Endothelial cell of umbilical vein (primary cell): ENCODE measurements around the gene CACNA2D1. TPM values are rescaled to one million over a fixed set of nuclear protein-coding genes. Genes with fewer than 3 reads are reported as not detected.

ENCODE experiments used
- BruUV-seq: library from RNA; stranded (reverse); fragments of 400-500 nt; replicated peaks from 2 replicates; lab custom pipeline; 2021; lab: Mats Ljungman, UMichigan
- CTCF ChIA-PET: fragments of 300-600, 350-600 bp; sonication (Branson Sonifier 250); formaldehyde crosslinking; loops from one replicate; lab custom pipeline; 2021; ENCODE audit warnings: antibody characterized with exemption, inconsistent platforms; lab: Charles Lee
- POLR2A ChIA-PET: fragments of 300-600, 350-600 bp; sonication (Branson Sonifier 250); formaldehyde crosslinking; loops from one replicate; lab custom pipeline; 2021; ENCODE audit warnings: antibody characterized with exemption, inconsistent platforms; lab: Charles Lee
- DNase-seq: peaks from one replicate; pipeline ENCODE4 v3.0.0-alpha.2; 2011; ENCODE audit warnings: low read depth, low spot score
- FAIRE-seq: peaks from 2 replicates; lab custom pipeline; 2011; peaks lifted over from hg19 to GRCh38; lab: Jason Lieb, UNC
- H2AFZ ChIP-seq: 2 replicates; pipeline ENCODE4 v1.6.0; 2012; ENCODE audit warnings: low read depth, low read length, control low read depth, inconsistent platforms
- H3K27ac ChIP-seq: 2 replicates; pipeline ENCODE4 v1.5.1; 2011; ENCODE audit warnings: low read depth, mild to moderate bottlenecking, control low read depth, low read length, moderate library complexity; ENCODE audit not compliant: insufficient read depth
- H3K27me3 ChIP-seq, 2 experiments: 2 replicates each; pipeline versions ENCODE4 v1.6.0 to v1.6.1; 2011; ENCODE audit warnings: low read length in 2 of 2, mixed read lengths in 1 of 2; ENCODE audit not compliant: control insufficient read depth in 2 of 2, insufficient read depth in 2 of 2
- H3K36me3 ChIP-seq, 2 experiments: 2 replicates in 1 of 2; 3 replicates in 1 of 2; pipeline ENCODE4 v1.5.1; 2011; ENCODE audit warnings: low read length in 2 of 2, mild to moderate bottlenecking in 1 of 2, moderate library complexity in 1 of 2; ENCODE audit not compliant: control insufficient read depth in 2 of 2, insufficient read depth in 2 of 2; ENCODE audit errors: extremely low read depth in 1 of 2
- H3K4me1 ChIP-seq: 3 replicates; pipeline ENCODE4 v1.5.1; 2011; ENCODE audit warnings: mild to moderate bottlenecking, low read length; ENCODE audit not compliant: control insufficient read depth, insufficient read depth; ENCODE audit errors: extremely low read depth
- H3K4me2 ChIP-seq: 2 replicates; pipeline ENCODE4 v1.6.1; 2011; ENCODE audit warnings: low read length, control low read depth, mixed read lengths; ENCODE audit not compliant: insufficient read depth
- H3K4me3 ChIP-seq, 3 experiments: fragments of 200-600 bp in 1 of 3; sonication (generic), shearing (Covaris generic) in 1 of 3; replicated peaks in 1 of 3; 2 replicates each; pipeline ENCODE4 v1.5.1; 2011 to 2016; ENCODE audit warnings: control low read depth in 3 of 3, low read length in 3 of 3, mild to moderate bottlenecking in 2 of 3, inconsistent platforms in 1 of 3, low read depth in 1 of 3, moderate library complexity in 1 of 3; ENCODE audit not compliant: insufficient read depth in 1 of 3
- H3K79me2 ChIP-seq: 2 replicates; pipeline ENCODE4 v1.6.0; 2012; ENCODE audit warnings: low read length, inconsistent platforms; ENCODE audit not compliant: control insufficient read depth, insufficient read depth
- H3K9ac ChIP-seq: replicated peaks from 2 replicates; pipeline ENCODE3; 2011; ENCODE audit warnings: low read length, control low read depth; ENCODE audit not compliant: insufficient read depth; ENCODE audit errors: extremely low read depth
- H3K9me1 ChIP-seq: replicated peaks from 3 replicates; pipeline ENCODE4 v1.6.0; 2011; ENCODE audit warnings: mild to moderate bottlenecking, low read length; ENCODE audit not compliant: control insufficient read depth, insufficient read depth; ENCODE audit errors: extremely low read depth
- H3K9me3 ChIP-seq: replicated peaks from 2 replicates; pipeline ENCODE4 v1.5.1; 2012; ENCODE audit warnings: low read length, inconsistent platforms; ENCODE audit not compliant: control insufficient read depth, insufficient read depth
- H4K20me1 ChIP-seq: replicated peaks from 2 replicates; pipeline ENCODE3; 2011; ENCODE audit warnings: mild to moderate bottlenecking, low read length; ENCODE audit not compliant: control insufficient read depth, insufficient read depth; ENCODE audit errors: extremely low read depth
- EZH2 ChIP-seq: IDR thresholded peaks from 2 replicates; pipeline ENCODE4 v1.6.1; 2012; ENCODE audit warnings: borderline replicate concordance, low read depth, mild to moderate bottlenecking, moderate library complexity, low read length, inconsistent platforms; ENCODE audit not compliant: severe bottlenecking
- FOS ChIP-seq: IDR thresholded peaks from 2 replicates; pipeline ENCODE4 v1.6.1; 2011; ENCODE audit warnings: mild to moderate bottlenecking, low read length, moderate library complexity, borderline replicate concordance; ENCODE audit not compliant: insufficient read depth
- GATA2 ChIP-seq: IDR thresholded peaks from 2 replicates; pipeline ENCODE4 v1.7.0; 2011; ENCODE audit warnings: low read depth, mild to moderate bottlenecking, moderate library complexity, mixed read lengths, low read length; ENCODE audit not compliant: insufficient read length, insufficient read depth
- JUN ChIP-seq: IDR thresholded peaks from 2 replicates; pipeline ENCODE4 v1.6.1; 2011; ENCODE audit warnings: borderline replicate concordance, low read depth; ENCODE audit not compliant: insufficient read length, insufficient read depth
- MYC ChIP-seq: IDR thresholded peaks from one replicate; pipeline ENCODE4 v1.6.1; 2011; ENCODE audit warnings: mild to moderate bottlenecking, low read depth, low read length
- POLR2A ChIP-seq: IDR thresholded peaks from 2 replicates; pipeline ENCODE4 v1.6.1; 2012; ENCODE audit warnings: low read depth, mild to moderate bottlenecking, control low read depth, low read length
- POLR2AphosphoS5 ChIP-seq: IDR thresholded peaks from 2 replicates; pipeline ENCODE4 v1.6.1; 2012; ENCODE audit warnings: low read depth, mild to moderate bottlenecking, control low read depth, low read length, moderate library complexity; ENCODE audit not compliant: insufficient read depth
- dilution Hi-C: fragments of 300-500 bp; cut with MboI; formaldehyde crosslinking; loops from one replicate; pipeline ENCODE4 v1.15.0; 2019; ENCODE audit warnings: low sequenced_read_pairs; ENCODE audit not compliant: extremely low pct_ligation_motif_present
- intact Hi-C: fragments of 100-400 bp; cut with micrococcal nuclease; formaldehyde crosslinking; loops from one replicate; pipeline ENCODE4 v1.10.0; 2022
- polyA plus RNA-seq, 4 experiments: library from polyadenylated mRNA; depleted of rRNA in 3 of 4; stranded (reverse) in 3 of 4; unstranded in 1 of 4; fragments of >200 nt; gene quantifications; 2 replicates each; pipeline versions ENCODE4 v1.2.1 to v1.2.3, GENCODE V29; 2011 to 2012; ENCODE audit warnings: missing spikeins in 1 of 4
- total RNA-seq: library from RNA; stranded (reverse); gene quantifications from 2 replicates; pipeline ENCODE4 v1.2.3, GENCODE V29; 2021
- TF ChIP-seq, protein P1 (sequence below), 2 donors: IDR thresholded peaks; 1 replicate in 1 of 2; 2 replicates in 1 of 2; pipeline ENCODE4 v1.5.1; 2011; ENCODE audit warnings: low read length in 2 of 2, mild to moderate bottlenecking in 2 of 2, moderate library complexity in 2 of 2, control low read depth in 1 of 2, inconsistent platforms in 1 of 2, low read depth in 1 of 2; ENCODE audit not compliant: insufficient read depth in 1 of 2; ENCODE audit errors: extremely low read depth in 1 of 2
- TF ChIP-seq, protein P2 (sequence below): IDR thresholded peaks from 2 replicates; pipeline ENCODE4 v1.6.1; 2011; ENCODE audit not compliant: insufficient read depth, insufficient read length

Gene CACNA2D1
- total and polyA plus RNA-seq, 2 donors (not counting 3 experiments of a cell fraction or from before 2014, with no cell fraction given): 4.1 to 38.6 TPM

DNA sequence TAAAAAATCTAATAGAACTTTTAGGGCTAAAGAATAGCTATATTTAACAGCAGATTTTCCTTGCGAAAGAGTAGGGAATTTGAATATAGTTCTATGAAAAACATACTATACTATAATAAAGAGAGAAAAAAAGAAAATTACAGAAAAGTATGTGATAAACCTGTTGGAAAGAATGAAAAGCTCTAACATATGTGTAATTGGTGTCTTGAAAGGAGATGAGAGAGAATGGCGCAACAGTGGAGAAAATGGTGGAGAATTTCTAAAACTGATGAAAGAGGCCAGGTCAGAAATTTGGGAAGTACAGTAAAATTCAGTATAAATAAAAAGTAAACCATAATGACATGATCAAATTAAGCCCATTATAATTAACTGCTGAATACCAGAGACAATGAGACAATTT lies 20.8 kb upstream of the CACNA2D1 start:
- Histone ChIP-seq H3K4me1 (no peaks in the 10 kb centered on the region), H3K36me3 (no peaks in the 10 kb centered on the region), H3K4me2 (no peak overlapping the region), H2AFZ (no peak overlapping the region), H4K20me1 (no peaks in the 10 kb centered on the region), H3K27me3 (peaks cover 0 to 1% of the 10 kb centered on the region in 2 experiments), H3K9me3 (no peaks in the 10 kb centered on the region), H3K4me3 (no peak overlapping the region), H3K9ac (no peak overlapping the region), H3K27ac (no peak overlapping the region), H3K9me1 (no peaks in the 10 kb centered on the region), H3K79me2 (no peaks in the 10 kb centered on the region)
- intact Hi-C loops: no loop called here
- DNase-seq (no peak), FAIRE-seq (no peak)
- BruUV-seq: no TSS peak
- dilution Hi-C loops: no loop called here
- POLR2A ChIA-PET: no interaction called here
- no peak for TF ChIP-seq POLR2AphosphoS5
- TF ChIP-seq GATA2: no peak
- no peak for TF ChIP-seq EZH2
- TF ChIP-seq MYC: no peak
- TF ChIP-seq POLR2A: no peak
- TF ChIP-seq, protein P1, sequence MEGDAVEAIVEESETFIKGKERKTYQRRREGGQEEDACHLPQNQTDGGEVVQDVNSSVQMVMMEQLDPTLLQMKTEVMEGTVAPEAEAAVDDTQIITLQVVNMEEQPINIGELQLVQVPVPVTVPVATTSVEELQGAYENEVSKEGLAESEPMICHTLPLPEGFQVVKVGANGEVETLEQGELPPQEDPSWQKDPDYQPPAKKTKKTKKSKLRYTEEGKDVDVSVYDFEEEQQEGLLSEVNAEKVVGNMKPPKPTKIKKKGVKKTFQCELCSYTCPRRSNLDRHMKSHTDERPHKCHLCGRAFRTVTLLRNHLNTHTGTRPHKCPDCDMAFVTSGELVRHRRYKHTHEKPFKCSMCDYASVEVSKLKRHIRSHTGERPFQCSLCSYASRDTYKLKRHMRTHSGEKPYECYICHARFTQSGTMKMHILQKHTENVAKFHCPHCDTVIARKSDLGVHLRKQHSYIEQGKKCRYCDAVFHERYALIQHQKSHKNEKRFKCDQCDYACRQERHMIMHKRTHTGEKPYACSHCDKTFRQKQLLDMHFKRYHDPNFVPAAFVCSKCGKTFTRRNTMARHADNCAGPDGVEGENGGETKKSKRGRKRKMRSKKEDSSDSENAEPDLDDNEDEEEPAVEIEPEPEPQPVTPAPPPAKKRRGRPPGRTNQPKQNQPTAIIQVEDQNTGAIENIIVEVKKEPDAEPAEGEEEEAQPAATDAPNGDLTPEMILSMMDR (IDR thresholded peaks at IDR 0.05; ENCODE audit: extremely low read depth in 1 of 2, insufficient read depth in 1 of 2, low read depth in 1 of 2, low read length in 2 of 2): no peak
- TF ChIP-seq, protein P2, sequence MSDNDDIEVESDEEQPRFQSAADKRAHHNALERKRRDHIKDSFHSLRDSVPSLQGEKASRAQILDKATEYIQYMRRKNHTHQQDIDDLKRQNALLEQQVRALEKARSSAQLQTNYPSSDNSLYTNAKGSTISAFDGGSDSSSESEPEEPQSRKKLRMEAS: no peak
- TF ChIP-seq FOS: no peak
- no peak for TF ChIP-seq JUN
- CTCF ChIA-PET: no interaction called here
